Fibroblast of skin of left biceps (primary cell): ENCODE results near the gene KRTAP19-2.
"Not testable (repeated sequence)": the region's sequence is repeated elsewhere in the genome, so short reads cannot be mapped to it uniquely, and the experiment has no call there.

Source experiments
- DNase-seq, 2 experiments: peaks; one replicate each; pipeline ENCODE4 v3.0.0-alpha.2; 2013; ENCODE audit warnings: low read depth in 2 of 2

KRTAP19-2 gene

GRCh38 chr21:30487336-30487735 lies at the start of gene KRTAP19-2:
TSS of gene KRTAP19-2 (minus strand) at chr21:30487436. CDS start at chr21:30487348, 88 bp downstream.
- DNase-seq = no peak

GRCh38 chr21:30518876-30519275 lies 31.6 kb upstream of the KRTAP19-2 start:
- no peak for DNase-seq

- no peak for DNase-seq
These were observed 28.4 kb upstream of the KRTAP19-2 start for GRCh38 chr21:30515681-30516080.

GRCh38 chr21:30505621-30506205 lies 18.5 kb upstream of the KRTAP19-2 start:
- DNase-seq = not testable (repeated sequence)

GRCh38 chr21:30502041-30502440 lies 14.8 kb upstream of the KRTAP19-2 start, which contains the start of gene KRTAP19-5:
TSS of gene KRTAP19-5 (minus strand) at chr21:30502141. CDS start at chr21:30502090, 51 bp downstream.
- DNase-seq = no peak

GRCh38 chr21:30497065-30497464 lies 9.8 kb upstream of the KRTAP19-2 start, which contains the start of gene KRTAP19-4:
TSS of gene KRTAP19-4 (minus strand) at chr21:30497165. CDS start at chr21:30497110, 55 bp downstream.
- DNase-seq = no peak

- no peak for DNase-seq
These were observed 4.8 kb upstream of the KRTAP19-2 start, which contains the start of gene KRTAP19-3 for GRCh38 chr21:30491963-30492428. TSS of gene KRTAP19-3 (minus strand) at chr21:30492013. CDS start at chr21:30491957, 56 bp downstream.

- no peak for DNase-seq
These were observed 1.1 kb downstream of the KRTAP19-2 start for GRCh38 chr21:30486180-30486579.

GRCh38 chr21:30482130-30482529 lies 5.1 kb downstream of the KRTAP19-2 start:
- no peak for DNase-seq

- DNase-seq = no peak
These were observed 7.1 kb downstream of the KRTAP19-2 start, which contains the start of gene KRTAP19-1 for GRCh38 chr21:30480145-30480544. TSS of gene KRTAP19-1 (minus strand) at chr21:30480367. CDS start at chr21:30480317, 50 bp downstream.

GRCh38 chr21:30479259-30479658 lies 8.0 kb downstream of the KRTAP19-2 start:
- no peak for DNase-seq

- no peak for DNase-seq
These were observed 9.2 kb downstream of the KRTAP19-2 start for GRCh38 chr21:30478004-30478403.

GRCh38 chr21:30468900-30469714 lies 18.1 kb downstream of the KRTAP19-2 start:
- DNase-seq = no peak

GRCh38 chr21:30463713-30464112 lies 23.5 kb downstream of the KRTAP19-2 start:
- no peak for DNase-seq

GRCh38 chr21:30448514-30448913 lies 38.7 kb downstream of the KRTAP19-2 start:
- DNase-seq = no peak

GRCh38 chr21:30447056-30447455 lies 40.2 kb downstream of the KRTAP19-2 start:
- no peak for DNase-seq

- no peak for DNase-seq
These were observed 43.0 kb downstream of the KRTAP19-2 start for GRCh38 chr21:30444204-30444603.

GRCh38 chr21:30443226-30443625 lies 44.0 kb downstream of the KRTAP19-2 start:
- DNase-seq = no peak

GRCh38 chr21:30439975-30440374 lies 47.3 kb downstream of the KRTAP19-2 start, which contains the start of gene KRTAP15-1:
TSS of gene KRTAP15-1 (plus strand) at chr21:30440275. CDS start at chr21:30440328, 53 bp downstream.
- no peak for DNase-seq
